GM18861 (cell line): ENCODE measurements around the gene RASL10A.
"Not testable (repeated sequence)": the region's sequence is repeated elsewhere in the genome, so short reads cannot be mapped to it uniquely, and the experiment has no call there.

Experiments
- ATAC-seq: cut with Tn5 transposase; IDR thresholded peaks from one replicate; pipeline ENCODE4 v1.9.1; 2021; ENCODE audit not compliant: unreplicated experiment

RASL10A gene, protein sequence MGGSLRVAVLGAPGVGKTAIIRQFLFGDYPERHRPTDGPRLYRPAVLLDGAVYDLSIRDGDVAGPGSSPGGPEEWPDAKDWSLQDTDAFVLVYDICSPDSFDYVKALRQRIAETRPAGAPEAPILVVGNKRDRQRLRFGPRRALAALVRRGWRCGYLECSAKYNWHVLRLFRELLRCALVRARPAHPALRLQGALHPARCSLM

DNA sequence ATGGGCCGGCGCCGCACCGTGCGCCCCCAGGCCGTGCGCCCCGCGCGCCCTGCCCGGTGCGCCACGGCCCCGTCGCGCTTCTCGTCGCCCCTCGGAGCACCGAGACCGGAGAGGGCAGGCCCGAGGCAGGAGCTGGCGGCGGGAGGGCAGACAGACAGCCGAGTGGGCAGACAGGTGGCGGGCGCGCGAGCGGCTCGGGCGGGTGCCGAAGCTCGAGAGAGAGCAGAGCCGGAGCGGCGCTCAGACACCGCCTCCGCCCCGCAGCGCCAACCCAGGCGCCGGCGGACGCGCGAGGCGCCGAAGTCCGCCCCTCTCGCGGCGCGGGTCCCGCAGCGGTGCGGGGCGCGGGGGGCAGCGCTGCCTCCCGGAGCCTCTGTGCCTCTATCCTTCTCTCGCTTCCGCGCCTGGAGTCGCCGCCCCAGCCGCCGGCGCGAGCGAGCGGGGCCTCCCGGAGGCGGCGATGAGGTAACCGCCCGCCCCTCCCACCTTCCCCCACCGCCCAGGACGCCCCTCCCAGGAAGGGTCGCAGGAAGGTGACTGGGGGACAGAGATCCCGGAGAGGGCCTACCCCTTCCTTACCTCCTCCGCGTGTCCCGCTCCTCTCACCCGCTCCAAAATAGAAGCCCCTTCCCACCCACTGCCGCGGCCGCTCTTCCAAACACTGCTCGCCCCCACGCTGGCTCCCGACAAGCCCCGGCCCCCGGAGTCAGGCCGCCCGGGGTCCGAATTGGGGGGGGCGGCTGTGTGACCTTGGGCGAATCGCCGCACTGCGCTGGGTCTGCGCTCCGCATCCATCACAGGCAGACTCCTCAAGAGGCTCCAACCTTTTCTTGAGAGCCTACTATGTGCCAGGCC lies at the start of gene RASL10A:
RASL10A (minus strand) TSS at position 412 of the 855 bp plus-strand sequence. CDS start 451 bp downstream, outside the sequence.
- no peak for ATAC-seq

DNA sequence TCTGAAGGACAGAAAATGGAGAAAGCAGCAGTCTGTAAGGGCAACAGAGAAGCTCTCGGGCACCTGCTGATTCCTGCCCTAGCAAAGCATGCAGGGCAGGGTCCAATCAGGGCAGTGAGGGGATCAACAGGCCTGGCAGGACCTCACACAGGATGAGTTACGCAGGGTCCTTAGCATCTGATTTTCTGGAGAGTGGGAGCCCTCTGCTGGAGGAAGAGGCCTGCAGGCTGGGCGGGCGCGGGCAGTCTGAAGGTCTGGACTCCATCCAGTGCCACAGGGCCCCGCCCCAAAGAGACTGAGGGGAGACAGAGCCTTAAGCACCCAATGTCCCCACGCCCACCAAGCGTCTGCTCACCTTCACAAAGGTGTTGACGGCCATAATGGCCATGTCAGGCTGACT lies 44.0 kb upstream of the RASL10A start:
- ATAC-seq, result no peak

DNA sequence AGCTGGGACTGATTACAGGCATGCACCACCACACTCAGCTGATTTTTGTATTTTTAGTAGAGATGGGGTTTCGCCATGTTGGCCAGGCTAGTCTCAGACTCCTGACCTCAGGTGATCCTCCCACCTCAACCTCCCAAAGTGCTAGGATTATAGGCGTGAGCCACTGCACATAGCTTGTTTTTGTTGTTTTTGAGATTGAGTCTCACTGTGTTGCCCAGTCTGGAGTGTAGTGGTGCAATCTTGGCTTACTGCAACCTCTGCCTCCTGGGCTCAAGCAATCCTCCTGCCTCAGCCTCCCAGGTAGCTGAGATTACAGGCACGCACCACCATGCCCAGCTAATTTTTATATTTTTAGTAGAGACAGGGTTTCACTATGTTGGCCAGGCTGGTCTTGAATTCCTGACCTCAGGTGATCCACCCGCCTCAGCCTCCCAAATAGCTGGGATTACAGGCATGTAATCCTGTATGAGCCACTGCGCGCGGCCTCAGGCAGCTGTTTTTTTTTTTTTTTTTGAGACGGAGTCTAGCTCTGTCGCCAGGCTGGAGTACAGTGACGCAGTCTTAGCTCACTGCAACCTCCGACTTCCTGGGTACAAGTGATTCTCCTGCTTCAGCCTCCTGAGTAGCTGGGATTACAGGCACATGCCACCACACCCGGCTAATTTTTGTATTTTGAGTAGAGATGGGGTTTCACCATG lies 41.8 kb upstream of the RASL10A start:
- ATAC-seq, result not testable (repeated sequence)

DNA sequence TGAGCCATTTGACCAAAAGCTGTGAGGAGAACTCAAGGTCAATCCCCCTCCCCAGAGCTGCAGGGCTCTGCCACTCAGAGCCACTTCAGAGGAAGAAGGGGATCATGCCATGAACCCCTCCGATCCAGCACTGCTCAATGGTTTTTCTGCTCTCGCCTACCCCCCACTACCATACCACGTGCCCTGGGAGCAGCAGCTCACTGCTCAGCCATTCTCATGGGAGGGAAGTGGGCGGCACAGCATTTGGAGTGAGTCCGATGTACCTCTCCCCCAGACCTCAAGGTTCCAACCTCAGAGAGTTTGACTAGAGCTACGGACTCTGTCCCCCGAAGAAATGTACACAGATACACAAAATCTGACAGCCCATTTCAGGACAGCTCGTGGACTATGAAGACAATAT lies 38.4 kb upstream of the RASL10A start:
- no peak for ATAC-seq

DNA sequence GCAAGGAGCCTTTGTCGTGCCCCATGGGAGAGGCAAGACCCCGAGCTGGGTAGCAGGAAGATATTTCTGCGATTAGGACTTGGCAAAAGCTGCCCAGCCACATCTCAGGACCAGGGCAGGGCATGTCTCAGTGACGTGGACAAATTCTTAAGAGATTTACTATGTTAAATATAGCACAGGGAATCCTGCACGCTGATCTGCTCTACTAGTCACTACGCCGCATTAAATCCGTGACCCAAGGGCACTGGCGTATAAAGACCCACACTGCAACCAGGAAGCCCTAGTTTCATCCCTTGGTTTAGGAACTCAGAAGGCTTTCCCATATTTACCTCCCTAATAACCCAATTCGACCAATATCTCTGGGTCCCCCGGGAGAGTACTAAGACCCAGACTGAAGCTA lies 37.8 kb upstream of the RASL10A start:
- ATAC-seq, result no peak

DNA sequence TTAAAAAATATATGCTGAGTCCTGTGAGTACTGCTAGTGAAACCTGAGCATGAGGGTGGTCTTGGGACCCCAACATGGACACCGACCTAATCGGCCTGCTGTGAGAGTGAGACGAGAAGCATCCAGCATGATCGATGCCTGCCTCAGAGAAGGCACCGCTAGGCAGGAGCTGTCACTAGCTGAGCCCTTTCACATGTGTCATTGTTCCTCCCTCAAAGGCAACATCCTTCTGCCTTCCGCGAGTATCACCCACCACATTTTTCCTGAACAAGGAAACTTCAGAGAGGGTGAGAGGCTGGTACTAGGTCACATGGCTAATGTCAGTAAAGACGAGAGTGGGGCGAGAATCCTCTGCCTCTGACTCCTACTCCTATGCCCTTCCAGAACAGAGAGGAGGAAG lies 37.3 kb upstream of the RASL10A start:
- ATAC-seq, result no peak

DNA sequence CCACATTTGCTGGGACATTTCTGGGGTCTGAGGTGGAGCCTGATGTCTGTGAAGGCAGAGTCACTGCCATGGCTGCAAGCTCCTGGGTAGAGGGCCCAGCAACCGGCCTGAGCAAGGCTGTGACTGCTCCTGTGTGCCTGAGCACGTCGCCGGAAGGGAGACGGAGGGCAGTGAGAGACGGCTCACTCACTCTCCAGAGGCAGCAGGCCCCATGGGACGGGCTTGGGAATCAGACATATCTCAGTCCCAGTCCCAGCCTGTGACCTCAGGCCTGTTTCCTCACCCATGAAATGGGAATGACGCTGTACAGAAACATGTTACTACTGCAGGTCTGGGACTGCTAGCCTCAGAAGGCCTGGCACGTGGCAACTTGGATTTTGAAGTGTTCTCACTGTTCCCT lies 36.4 kb upstream of the RASL10A start:
- ATAC-seq, result no peak

DNA sequence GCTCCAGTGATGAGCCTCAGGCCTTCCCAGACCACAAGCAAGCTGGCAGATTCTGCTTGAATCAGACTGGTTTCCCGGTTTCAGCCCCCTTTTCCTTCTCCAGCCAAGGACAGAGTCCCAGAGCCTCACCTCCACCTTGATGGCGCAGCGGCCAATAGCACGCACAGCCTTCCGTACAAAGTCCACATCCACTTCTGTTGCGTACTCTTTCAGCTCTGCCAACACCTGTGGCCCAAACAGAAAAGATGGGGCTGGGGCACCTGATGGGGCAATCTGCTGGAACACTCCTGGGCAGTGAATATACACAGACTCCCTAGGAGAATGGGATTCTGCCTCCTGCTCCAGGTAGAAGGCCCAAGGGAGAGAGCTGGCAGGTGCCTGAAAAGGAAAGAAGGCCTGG lies 35.5 kb upstream of the RASL10A start:
- ATAC-seq, result no peak

DNA sequence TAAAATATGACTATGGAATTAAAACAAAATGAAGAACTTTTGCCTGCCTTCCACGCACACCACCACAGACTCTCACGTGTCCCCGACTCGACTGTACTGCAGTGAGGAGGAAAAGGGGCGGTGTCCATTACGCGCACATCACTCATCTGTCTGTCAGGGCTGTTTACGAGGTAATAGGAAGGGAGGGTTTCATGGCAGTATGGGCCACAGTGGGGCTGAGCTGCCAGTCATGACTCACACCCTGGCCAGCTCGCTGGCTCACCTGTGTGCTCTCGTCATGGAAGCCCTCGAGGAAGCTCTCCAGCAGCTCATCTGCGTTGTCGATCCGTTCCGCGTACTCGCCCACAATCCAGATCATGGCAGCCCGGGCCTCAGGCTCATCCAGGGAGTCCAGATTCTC lies 33.5 kb upstream of the RASL10A start:
- no peak for ATAC-seq

DNA sequence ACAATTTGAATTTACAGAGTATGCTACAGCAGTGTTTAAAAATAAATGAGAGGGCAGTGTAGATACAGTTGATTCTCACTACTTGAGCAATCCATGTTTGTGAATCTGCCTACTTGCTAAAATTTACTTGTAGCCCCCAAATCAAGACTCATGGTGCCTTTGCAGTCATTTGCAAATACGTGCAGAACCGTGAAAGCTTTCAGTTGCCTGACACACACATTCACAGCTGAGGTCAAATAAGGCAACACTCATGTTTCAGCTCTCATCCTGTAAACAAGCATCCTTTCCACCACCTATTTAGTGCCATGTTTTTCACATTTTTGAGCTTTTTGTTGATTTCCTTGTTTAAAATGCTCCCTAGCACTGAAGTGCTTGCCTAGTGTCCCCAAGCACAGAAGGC lies 32.5 kb upstream of the RASL10A start:
- no peak for ATAC-seq

DNA sequence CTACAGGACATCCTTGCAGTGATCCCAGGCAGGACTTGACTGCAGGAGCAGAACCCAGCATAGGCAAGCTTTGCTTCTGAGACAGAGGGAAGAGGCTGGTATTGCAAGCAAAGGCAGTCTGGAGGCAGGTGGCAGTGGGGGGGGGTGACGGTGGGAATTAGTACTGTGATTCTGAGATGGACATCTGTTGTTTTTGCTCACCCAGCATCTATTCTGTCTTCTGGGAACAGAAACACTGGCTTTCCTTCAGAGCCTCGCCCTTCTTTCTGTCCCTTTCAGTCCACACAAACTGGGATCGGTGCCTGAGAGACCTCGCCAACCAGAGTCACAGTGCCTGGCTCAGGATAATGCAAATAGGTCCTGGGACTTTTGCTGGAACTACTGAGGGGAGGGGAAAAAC lies 31.2 kb upstream of the RASL10A start:
- ATAC-seq, result no peak

DNA sequence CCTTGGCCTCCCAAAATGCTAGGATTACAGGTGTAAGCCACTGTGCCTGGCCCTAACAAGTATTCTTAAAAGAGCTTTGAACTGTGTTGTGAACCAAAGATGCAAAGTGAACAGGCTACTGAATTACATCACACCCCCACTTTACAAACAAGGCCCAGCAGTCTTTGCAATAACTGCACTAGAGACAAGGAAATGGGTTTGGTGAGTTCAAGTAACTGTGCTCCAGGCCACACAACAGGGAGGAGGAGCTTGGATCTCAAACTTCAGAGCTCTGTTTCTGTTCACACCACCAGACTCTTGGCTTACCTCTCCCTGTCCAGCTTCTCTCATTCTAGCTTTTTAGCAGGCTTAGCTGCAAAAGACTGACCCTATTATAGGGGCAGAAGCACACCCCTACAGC lies 30.4 kb upstream of the RASL10A start:
- no peak for ATAC-seq

DNA sequence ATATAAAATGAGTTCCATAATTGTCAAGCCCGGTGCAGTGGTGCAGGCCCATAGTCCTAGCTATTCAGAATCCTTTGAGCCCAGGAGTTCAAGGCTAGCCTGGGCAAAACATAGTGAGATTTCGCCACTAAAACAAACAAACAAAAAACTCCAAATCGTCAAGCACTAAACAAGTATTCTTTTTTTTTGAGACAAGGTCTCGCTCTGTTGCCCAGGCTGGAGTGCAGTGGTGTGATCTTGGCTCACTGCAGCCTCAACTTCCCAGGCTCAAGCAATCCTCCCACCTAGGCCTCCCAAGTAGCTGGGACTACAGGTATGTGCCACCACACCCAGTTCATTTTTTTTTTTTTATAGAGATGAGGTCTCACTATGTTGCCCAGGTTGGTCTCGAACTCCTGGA lies 29.4 kb upstream of the RASL10A start:
- not testable (repeated sequence) for ATAC-seq

DNA sequence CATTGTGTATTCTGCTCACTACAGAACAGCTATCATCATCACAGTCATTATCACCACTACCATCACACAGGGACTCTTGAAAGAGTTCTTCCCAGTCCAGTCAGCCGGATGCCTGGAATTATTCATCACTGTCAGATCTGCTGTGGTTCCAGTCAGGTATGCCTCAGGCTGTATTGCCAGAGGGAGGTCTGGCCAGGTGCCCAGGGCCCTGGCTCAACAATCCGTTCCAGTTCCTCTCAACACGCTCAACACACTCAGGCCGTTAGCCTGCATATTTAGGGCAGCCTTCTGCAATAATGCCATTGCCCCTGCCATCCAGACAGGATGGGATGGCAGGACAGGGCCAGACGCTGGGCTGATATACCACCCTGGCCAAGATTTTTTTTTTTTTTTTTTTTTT lies 28.6 kb upstream of the RASL10A start:
- ATAC-seq, result no peak

DNA sequence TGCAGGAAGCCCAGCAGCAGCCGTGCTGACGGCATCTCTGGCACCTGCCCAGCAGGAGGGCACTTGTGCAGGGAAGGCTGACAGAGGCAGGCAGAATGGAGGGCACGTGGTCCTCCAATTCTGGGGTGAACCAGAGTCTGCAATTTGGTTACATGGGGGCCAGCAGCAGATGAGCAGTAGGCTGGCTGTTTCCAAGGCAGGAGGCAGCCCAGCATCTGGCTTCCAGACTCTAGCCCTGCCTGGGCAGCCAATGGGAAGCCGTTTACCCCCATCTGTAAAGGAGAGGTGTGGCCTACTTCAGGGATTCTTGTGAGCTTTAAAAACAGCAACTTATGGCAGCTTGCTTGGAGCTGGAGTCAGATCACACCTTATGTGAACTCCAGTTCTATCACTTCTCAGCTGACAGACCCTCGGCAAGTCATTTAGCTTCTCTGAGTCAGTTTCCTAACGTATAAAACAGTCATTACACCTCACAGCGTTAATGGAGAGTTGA lies 27.9 kb upstream of the RASL10A start:
- no peak for ATAC-seq

DNA sequence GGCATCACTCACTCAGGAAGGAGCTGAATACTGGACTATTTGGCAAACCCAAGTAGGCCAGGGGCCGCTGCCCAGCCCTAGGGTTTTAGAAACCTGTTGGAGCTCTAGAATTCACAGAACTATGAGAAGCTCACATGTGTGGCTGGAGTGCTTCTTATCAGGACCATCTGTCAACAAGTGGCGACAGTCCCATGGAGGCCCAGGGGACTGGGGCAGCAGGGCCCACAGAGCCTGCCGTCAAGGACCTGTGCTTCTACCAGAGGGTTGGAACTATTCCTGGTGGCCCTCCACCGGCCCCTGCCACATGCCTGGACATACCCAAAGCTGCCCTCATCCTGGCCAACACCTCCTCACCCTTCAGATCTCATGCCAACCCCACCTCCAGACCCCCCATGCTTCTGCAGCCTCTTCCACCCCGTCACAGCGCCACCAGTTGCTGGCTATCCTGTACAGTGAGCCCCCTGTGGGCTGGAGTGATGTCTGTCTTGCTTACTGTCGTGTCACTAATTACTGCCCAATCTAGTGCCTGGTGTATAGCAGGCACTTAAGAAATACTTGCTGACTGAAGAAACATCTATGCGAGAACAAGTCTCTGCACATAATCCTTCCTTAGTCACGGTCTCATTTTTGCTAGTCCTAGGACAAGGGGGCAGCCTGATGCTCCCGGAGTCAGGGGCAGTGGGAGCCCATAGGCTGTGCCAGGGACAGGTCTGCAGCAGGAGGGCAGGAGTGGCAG lies 27.2 kb upstream of the RASL10A start:
- ATAC-seq, result no peak

DNA sequence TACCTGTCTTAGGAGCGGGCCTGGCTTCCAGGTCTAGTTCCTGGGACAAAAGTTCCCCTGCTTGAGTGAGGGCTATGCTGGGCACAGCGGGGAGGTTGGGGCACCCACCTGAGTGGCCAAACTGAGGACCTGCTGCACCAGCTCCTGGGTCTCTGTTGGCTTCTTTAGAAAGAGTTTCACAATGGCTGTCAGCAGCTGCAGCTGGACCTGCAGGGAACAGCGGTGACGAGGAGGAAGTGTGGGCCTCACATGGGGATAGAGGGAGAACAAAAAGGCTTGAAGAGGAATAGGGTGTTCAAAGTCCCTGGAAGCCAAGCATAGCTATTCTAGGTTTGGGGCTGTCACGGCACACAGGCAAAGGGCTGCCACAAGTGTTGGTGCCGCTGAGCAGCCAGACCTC lies 26.7 kb upstream of the RASL10A start:
- no peak for ATAC-seq

DNA sequence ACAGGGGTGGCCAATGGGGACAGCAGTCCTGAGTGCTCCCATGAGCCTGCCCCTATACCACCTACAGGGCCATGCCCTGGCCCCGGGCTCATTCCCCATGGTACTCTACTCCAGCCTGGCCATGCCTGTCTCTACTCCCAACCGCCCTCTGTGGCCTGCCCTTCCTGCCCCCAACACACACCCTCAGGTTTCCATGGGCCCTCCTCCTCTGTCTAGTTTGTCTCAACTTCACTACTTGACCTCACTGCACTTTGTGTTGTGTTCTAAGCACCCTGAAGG lies 26.3 kb upstream of the RASL10A start:
- ATAC-seq, result no peak

DNA sequence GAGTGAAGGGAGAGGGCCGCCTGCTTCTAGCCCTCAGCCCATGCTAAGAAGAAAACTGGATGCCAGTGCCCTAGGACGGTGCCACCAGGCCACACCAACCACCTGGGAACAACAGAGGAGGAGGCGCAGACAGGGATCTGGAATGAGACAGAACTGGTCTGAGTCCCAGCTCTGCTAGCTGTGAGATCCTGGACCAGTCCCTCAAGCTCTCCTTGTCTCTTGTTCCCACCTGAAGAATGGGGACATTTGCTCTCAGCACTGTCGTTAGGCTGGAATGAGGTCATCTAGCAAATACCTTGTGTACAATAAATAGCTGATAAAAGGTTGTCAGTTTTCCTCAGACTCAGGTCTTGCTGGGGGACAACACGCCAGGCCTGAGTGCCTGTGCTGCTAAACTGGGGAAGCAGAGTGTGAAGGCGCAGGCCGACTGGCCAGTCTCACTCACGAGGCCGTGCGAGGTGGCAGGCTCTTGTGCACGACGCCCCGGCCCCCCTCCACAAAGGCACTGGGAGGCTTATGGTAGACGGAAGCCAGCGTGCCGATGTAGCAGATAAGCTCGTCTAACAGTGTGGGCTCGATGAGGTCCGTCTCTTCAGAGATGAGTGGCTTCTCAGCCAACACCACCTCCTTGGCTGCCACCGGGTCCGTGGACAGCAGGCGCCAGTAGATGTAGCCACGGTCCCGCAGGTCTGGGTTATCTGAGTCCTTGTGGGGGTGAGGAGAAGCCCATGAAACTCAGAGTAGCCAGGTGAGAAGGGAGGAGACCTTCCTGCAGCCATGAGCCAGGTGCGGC lies 25.8 kb upstream of the RASL10A start:
- no peak for ATAC-seq

DNA sequence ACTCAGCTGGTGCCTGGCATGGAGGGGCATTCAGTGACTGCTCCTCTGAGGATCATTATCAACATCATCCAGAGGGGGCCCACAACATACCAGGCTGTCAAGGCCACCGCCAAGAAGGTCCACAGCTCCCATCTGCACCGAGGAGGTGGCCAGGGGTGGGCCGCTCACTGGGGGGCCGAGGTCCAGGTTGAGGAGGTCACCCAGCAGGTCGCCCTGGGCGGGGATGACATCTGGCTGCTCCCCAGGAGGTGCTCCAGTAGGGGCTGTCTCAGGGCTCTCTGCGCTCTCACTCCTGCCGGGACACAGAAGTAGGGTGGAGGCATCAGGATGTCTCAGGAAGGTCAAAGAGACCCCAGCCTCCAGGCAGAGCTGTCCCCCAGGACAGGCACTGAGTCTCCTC lies 25.1 kb upstream of the RASL10A start:
- ATAC-seq, result no peak
